Stimulated activated CD8-positive, alpha-beta memory T cell treated with anti-CD3 and anti-CD28 coated beads, Interleukin-7, amount 100 ng/mL, for 24 hours (primary cell): ENCODE measurements around the gene CDC42EP5.

ENCODE experiments used
- DNase-seq: peaks from one replicate; pipeline ENCODE4 v3.0.0-alpha.2; 2020; ENCODE audit warnings: low read depth

Gene CDC42EP5

GRCh38 chr19:54462047-54462654, 10.9 kb downstream of the CDC42EP5 start:
- no peak for DNase-seq

GRCh38 chr19:54461613-54462012, 11.5 kb downstream of the CDC42EP5 start:
- DNase-seq: no peak

- no peak for DNase-seq
These were observed 11.9 kb downstream of the CDC42EP5 start for GRCh38 chr19:54461210-54461609.

GRCh38 chr19:54460230-54461005, 12.7 kb downstream of the CDC42EP5 start:
- no peak for DNase-seq

GRCh38 chr19:54459282-54460229, 13.5 kb downstream of the CDC42EP5 start:
- no peak for DNase-seq

GRCh38 chr19:54458648-54459281, 14.3 kb downstream of the CDC42EP5 start:
- no peak for DNase-seq

GRCh38 chr19:54457773-54458647, 15.1 kb downstream of the CDC42EP5 start:
- DNase-seq: no peak

- DNase-seq: no peak
These were observed 16.4 kb downstream of the CDC42EP5 start for GRCh38 chr19:54456423-54457373.

GRCh38 chr19:54455786-54456422, 17.2 kb downstream of the CDC42EP5 start:
- no peak for DNase-seq

GRCh38 chr19:54454781-54455675, 18.1 kb downstream of the CDC42EP5 start:
- DNase-seq: no peak

GRCh38 chr19:54453921-54454780, 18.9 kb downstream of the CDC42EP5 start:
- no peak for DNase-seq

GRCh38 chr19:54452626-54453025, 20.5 kb downstream of the CDC42EP5 start:
- no peak for DNase-seq

GRCh38 chr19:54451997-54452396, 21.1 kb downstream of the CDC42EP5 start:
- DNase-seq: no peak

GRCh38 chr19:54451331-54451871, 21.7 kb downstream of the CDC42EP5 start:
- DNase-seq: no peak

GRCh38 chr19:54449701-54450069, 23.4 kb downstream of the CDC42EP5 start:
- no peak for DNase-seq

GRCh38 chr19:54448774-54449700, 24.1 kb downstream of the CDC42EP5 start, which contains the start of gene LENG8:
LENG8 (plus strand) TSS chr19:54449199; CDS start chr19:54451345, 2,146 bp downstream.
- DNase-seq: peak; percentile 86
